GM23338 (cell line): ENCODE results near the gene FHDC1.

Experiments used
- CREB1 ChIP-seq: fragments of 250-450 bp; sonication (Bioruptor Pico); IDR thresholded peaks from 2 replicates; pipeline ENCODE4 v1.5.0; 2020; ENCODE audit warnings: low read depth, mild to moderate bottlenecking, moderate library complexity
- CTCF ChIP-seq, 2 experiments: fragments of 200-600 bp in 1 of 2; sonication (generic) in 1 of 2; conservative IDR thresholded peaks; 2 replicates each; pipeline versions ENCODE4 v1.5.1 to v1.6.1; 2016 to 2017; ENCODE audit warnings: antibody characterized with exemption in 2 of 2, low read depth in 2 of 2, mild to moderate bottlenecking in 2 of 2, moderate library complexity in 1 of 2
- ETS1 ChIP-seq: IDR thresholded peaks from 2 replicates; pipeline ENCODE4 v1.6.1; 2016; ENCODE audit warnings: antibody characterized with exemption
- EZH2 ChIP-seq: fragments of 200-600 bp; sonication (generic); IDR thresholded peaks from one replicate; pipeline ENCODE4 v1.8.0; 2017; ENCODE audit warnings: antibody characterized with exemption, mild to moderate bottlenecking, low read depth; ENCODE audit not compliant: unreplicated experiment
- EZH2phosphoT487 ChIP-seq: fragments of 200-600 bp; sonication (generic); IDR thresholded peaks from one replicate; pipeline ENCODE4 v1.8.1; 2018; ENCODE audit warnings: antibody characterized with exemption; ENCODE audit not compliant: unreplicated experiment
- JUNB ChIP-seq: IDR thresholded peaks from one replicate; pipeline ENCODE4 v1.6.1; 2016; ENCODE audit warnings: antibody characterized with exemption; ENCODE audit not compliant: unreplicated experiment
- NANOG ChIP-seq: IDR thresholded peaks from 2 replicates; pipeline ENCODE4 v1.6.1; 2016; ENCODE audit warnings: antibody characterized with exemption, borderline replicate concordance
- POLR2AphosphoS5 ChIP-seq: IDR thresholded peaks from 2 replicates; pipeline ENCODE4 v1.6.1; 2016; ENCODE audit warnings: antibody characterized with exemption, low read depth
- REST ChIP-seq: IDR thresholded peaks from one replicate; pipeline ENCODE4 v1.6.1; 2018; ENCODE audit warnings: antibody characterized with exemption; ENCODE audit not compliant: unreplicated experiment
- STAT1 ChIP-seq: IDR thresholded peaks from one replicate; pipeline ENCODE4 v1.6.1; 2016; ENCODE audit warnings: antibody characterized with exemption; ENCODE audit not compliant: unreplicated experiment
- ZNF114 ChIP-seq: fragments of 250-450 bp; sonication (Bioruptor Pico); IDR thresholded peaks from 2 replicates; pipeline ENCODE4 v1.5.0; 2020; ENCODE audit warnings: mild to moderate bottlenecking, moderate library complexity
- ZNF331 ChIP-seq: fragments of 250-450 bp; sonication (Bioruptor Pico); IDR thresholded peaks from 2 replicates; pipeline ENCODE4 v1.5.0; 2020; ENCODE audit warnings: low read depth, mild to moderate bottlenecking, moderate library complexity
- ZNF462 ChIP-seq: fragments of 250-450 bp; sonication (Bioruptor Pico); IDR thresholded peaks from 2 replicates; pipeline ENCODE4 v1.5.0; 2020; ENCODE audit warnings: mild to moderate bottlenecking, moderate library complexity

GRCh38 chr4:153025406-153025805 is 89.3 kb downstream of the FHDC1 start:
- TF ChIP-seq CTCF (conservative IDR thresholded peaks at IDR 0.05; ENCODE audit: low read depth in 2 of 2) (no peak), EZH2 (no peak), POLR2AphosphoS5 (no peak), JUNB (no peak), ETS1 (no peak), EZH2phosphoT487 (no peak), REST (no peak), STAT1 (no peak), CREB1 (CRISPR knock-in tag) (no peak), ZNF331 (CRISPR knock-in tag) (no peak), ZNF462 (CRISPR knock-in tag) (no peak), NANOG (no peak), ZNF114 (CRISPR knock-in tag) (no peak)
